K562 (cell line): ENCODE results near the gene CDC42SE2. TPM values are rescaled to one million over a fixed set of nuclear protein-coding genes. Genes with fewer than 3 reads are reported as not detected.

Source experiments
- ATAC-seq: fragments of 200-7000 bp; cut with Tn5 transposase; 3 replicates; pipeline ENCODE4 v1.9.1; 2020; ENCODE audit warnings: moderate library complexity
- BruUV-seq: library from RNA; stranded (reverse); fragments of 400-500 nt; replicated peaks from 2 replicates; lab custom pipeline; 2021; lab: Mats Ljungman, UMichigan
- CTCF ChIA-PET: fragments of 300-600 bp; formaldehyde crosslinking; extraction: SDS; loops from one replicate; lab custom pipeline; 2021; ENCODE audit warnings: low intra/inter-chr PET ratio; lab: Yijun Ruan, JAX
- POLR2A ChIA-PET: fragments of 300-600, 350-650 bp; sonication (Branson Sonifier 250); formaldehyde crosslinking; extraction: SDS; loops from one replicate; lab custom pipeline; 2021; ENCODE audit warnings: antibody characterized with exemption, inconsistent platforms; lab: Yijun Ruan, JAX
- DNase-seq, 4 experiments: peaks; one replicate each; pipeline versions ENCODE4 v3.0.0 to v3.0.0-alpha.2; 2011 to 2018; ENCODE audit warnings: low spot score in 3 of 4, mixed read lengths in 3 of 4; ENCODE audit errors: extremely low read depth in 1 of 4
- FAIRE-seq: peaks from 2 replicates; lab custom pipeline; 2011; peaks lifted over from hg19 to GRCh38; lab: Jason Lieb, UNC
- H2AFZ ChIP-seq: 2 replicates; pipeline ENCODE4 v1.6.0; 2011; ENCODE audit warnings: low read depth, low read length, control low read depth, inconsistent platforms
- H3K27ac ChIP-seq: fragments of 200-600 bp; 3 replicates; pipeline ENCODE4 v1.8.0; 2011; ENCODE audit warnings: low read depth, mild to moderate bottlenecking, control low read depth, inconsistent platforms, low read length, moderate library complexity, mixed read lengths; ENCODE audit errors: extremely low read depth
- H3K27me3 ChIP-seq, 2 experiments: fragments of 300-600 bp in 1 of 2; 2 replicates in 1 of 2; 3 replicates in 1 of 2; pipeline versions ENCODE4 v1.6.0 to v1.8.0; 2011; ENCODE audit warnings: inconsistent platforms in 2 of 2, low read length in 2 of 2, mild to moderate bottlenecking in 1 of 2, mixed read lengths in 1 of 2, moderate library complexity in 1 of 2; ENCODE audit not compliant: control insufficient read depth in 2 of 2, insufficient read depth in 2 of 2
- H3K36me3 ChIP-seq: fragments of 300-600 bp; 3 replicates; pipeline ENCODE4 v1.8.0; 2011; ENCODE audit warnings: mild to moderate bottlenecking, low read length, inconsistent platforms; ENCODE audit not compliant: control insufficient read depth, insufficient read depth
- H3K4me1 ChIP-seq, 2 experiments: fragments of 200-600 bp in 1 of 2; replicated peaks in 1 of 2; 2 replicates in 1 of 2; 3 replicates in 1 of 2; pipeline versions ENCODE4 v1.5.1 to v1.8.0; 2011; ENCODE audit warnings: inconsistent platforms in 2 of 2, low read length in 2 of 2, mild to moderate bottlenecking in 1 of 2, mixed read lengths in 1 of 2, moderate library complexity in 1 of 2; ENCODE audit not compliant: control insufficient read depth in 2 of 2, insufficient read depth in 2 of 2
- H3K4me2 ChIP-seq: 2 replicates; pipeline ENCODE4 v1.6.1; 2011; ENCODE audit warnings: low read length, control low read depth, inconsistent platforms, mixed read lengths; ENCODE audit not compliant: insufficient read depth
- H3K4me3 ChIP-seq: fragments of 200-600 bp; sonication (generic), shearing (Covaris generic); 2 replicates; pipeline ENCODE4 v1.5.1; 2016; ENCODE audit warnings: control low read depth, inconsistent platforms
- H3K79me2 ChIP-seq: fragments of 200-600 bp; 3 replicates; pipeline ENCODE4 v1.8.0; 2011; ENCODE audit warnings: low read length, inconsistent platforms; ENCODE audit not compliant: control insufficient read depth, insufficient read depth
- H3K9ac ChIP-seq, 2 experiments: 2 replicates each; pipeline versions ENCODE4 v1.6.0 to v1.6.1; 2011; ENCODE audit warnings: low read depth in 2 of 2, low read length in 2 of 2, control low read depth in 1 of 2, inconsistent platforms in 1 of 2, mild to moderate bottlenecking in 1 of 2, mixed read lengths in 1 of 2; ENCODE audit not compliant: insufficient read depth in 1 of 2
- H3K9me1 ChIP-seq: one replicate; pipeline ENCODE4 v1.6.0; 2011; ENCODE audit warnings: inconsistent platforms, mild to moderate bottlenecking, low read length, moderate library complexity; ENCODE audit not compliant: control insufficient read depth, insufficient read depth
- H3K9me3 ChIP-seq: replicated peaks from 2 replicates; pipeline ENCODE4 v1.5.1; 2011; ENCODE audit warnings: low read depth, low read length, inconsistent platforms; ENCODE audit not compliant: control insufficient read depth, insufficient read depth
- H4K20me1 ChIP-seq: replicated peaks from 2 replicates; pipeline ENCODE4 v1.6.1; 2011; ENCODE audit warnings: low read length, inconsistent platforms, mixed read lengths; ENCODE audit not compliant: control insufficient read depth, insufficient read depth
- BCL6 ChIP-seq: fragments of 250-450 bp; sonication (Bioruptor Pico); IDR thresholded peaks from 2 replicates; pipeline ENCODE4 v1.4.0; 2020
- FOS ChIP-seq: IDR thresholded peaks from 3 replicates; pipeline ENCODE4 v1.6.1; 2011; ENCODE audit not compliant: insufficient read length; ENCODE audit errors: extremely low read depth
- FOXM1 ChIP-seq, 2 experiments: fragments of 450-650 bp in 1 of 2; sonication (generic) in 1 of 2; formaldehyde crosslinking in 1 of 2; IDR thresholded peaks; 2 replicates each; pipeline versions ENCODE4 v1.6.1 to v1.9.0; 2017 to 2022; ENCODE audit warnings: low read depth in 2 of 2, mild to moderate bottlenecking in 2 of 2, missing genetic modification reagents in 1 of 2, moderate library complexity in 1 of 2
- HMG20A ChIP-seq: fragments of 450-650 bp; formaldehyde crosslinking; conservative IDR thresholded peaks from 2 replicates; pipeline ENCODE4 v1.4.0; 2020; ENCODE audit warnings: mild to moderate bottlenecking, mixed read lengths
- MAFF ChIP-seq: IDR thresholded peaks from 2 replicates; pipeline ENCODE4 v1.6.1; 2012; ENCODE audit warnings: low read length, improper control_type of control experiment
- MCM5 ChIP-seq: fragments of 450-650 bp; IDR thresholded peaks from 2 replicates; pipeline ENCODE4 v1.6.1; 2016; ENCODE audit warnings: low read depth
- MTA2 ChIP-seq: fragments of 450-650 bp; IDR thresholded peaks from 2 replicates; pipeline ENCODE4 v1.6.1; 2016; ENCODE audit warnings: low read depth
- PREB ChIP-seq: sonication (generic); formaldehyde crosslinking; IDR thresholded peaks from 2 replicates; pipeline ENCODE4 v1.8.1; 2023; ENCODE audit warnings: mild to moderate bottlenecking, missing genetic modification reagents
- SIN3A ChIP-seq, 2 experiments: fragments of 150-350 bp in 1 of 2; IDR thresholded peaks; 2 replicates each; pipeline ENCODE4 v1.6.1; 2011 to 2016; ENCODE audit warnings: borderline replicate concordance in 2 of 2, low read depth in 2 of 2, low read length in 2 of 2, mild to moderate bottlenecking in 2 of 2, moderate library complexity in 2 of 2; ENCODE audit not compliant: control insufficient read depth in 1 of 2
- SMARCE1 ChIP-seq: fragments of 450-650 bp; IDR thresholded peaks from 2 replicates; pipeline ENCODE4 v1.7.1; 2016; ENCODE audit warnings: mild to moderate bottlenecking
- TFAM ChIP-seq: fragments of 250-450 bp; sonication (Bioruptor Pico); conservative IDR thresholded peaks from 2 replicates; pipeline ENCODE4 v1.5.0; 2021; ENCODE audit warnings: mild to moderate bottlenecking, moderate library complexity
- ZBTB34 ChIP-seq: fragments of 250-450 bp; sonication (Bioruptor Pico); IDR thresholded peaks from 2 replicates; pipeline ENCODE4 v1.8.0; 2021; ENCODE audit warnings: mild to moderate bottlenecking, moderate library complexity
- ZNF431 ChIP-seq: sonication (generic); formaldehyde crosslinking; IDR thresholded peaks from 2 replicates; pipeline ENCODE4 v1.8.0; 2022; ENCODE audit warnings: mild to moderate bottlenecking, missing genetic modification reagents
- WGBS: fragments of 100-300 bp; shearing (Covaris generic); methylation state at CpG from one replicate; pipeline ENCODE4 v1.1.6; 2016; ENCODE audit warnings: low coverage, mixed read lengths; ENCODE audit not compliant: insufficient coverage; ENCODE audit errors: missing lambda C conversion rate; 5-methylcytosine and 5-hydroxymethylcytosine counted together
- in situ Hi-C: fragments of 300-500 bp; cut with MboI; formaldehyde crosslinking; loops from 4 replicates; pipeline ENCODE4 v1.15.0; 2018; ENCODE audit warnings: inconsistent platforms, mixed read lengths
- intact Hi-C: fragments of 100-400 bp; cut with micrococcal nuclease; formaldehyde crosslinking; loops from 2 replicates; pipeline ENCODE4 v1.14.2; 2022
- polyA plus RNA-seq, 8 experiments: library from polyadenylated mRNA; depleted of rRNA in 4 of 8; stranded (reverse) in 5 of 8; unstranded in 3 of 8; fragments of >200 nt; fragmentation: Nextera tagmentation in 2 of 8; fragmentation: Illumina TruSeq in 1 of 8; extraction: Ambion mirVana in 2 of 8; extraction: Trizol in 1 of 8; gene quantifications; 2 replicates each; pipeline versions ENCODE4 v1.2.1 to v1.2.3, GENCODE V29; 2011 to 2014; ENCODE audit warnings: inconsistent platforms in 1 of 8, missing spikeins in 1 of 8
- total RNA-seq, 7 experiments: library from RNA; depleted of rRNA in 6 of 7; stranded (reverse); fragments of >200 nt in 6 of 7; fragmentation: Illumina TruSeq in 2 of 7; extraction: Trizol in 2 of 7; gene quantifications; 2 replicates each; pipeline versions ENCODE4 v1.2.1 to v1.2.3, GENCODE V29; 2011 to 2021; ENCODE audit warnings: low replicate concordance in 1 of 7
- TF ChIP-seq, protein P1 (sequence below): IDR thresholded peaks from 3 replicates; pipeline ENCODE4 v1.6.1; 2011; ENCODE audit warnings: borderline replicate concordance, mild to moderate bottlenecking, moderate library complexity; ENCODE audit not compliant: insufficient read length; ENCODE audit errors: extremely low read depth
- TF ChIP-seq, protein P2 (sequence below): sonication (generic); formaldehyde crosslinking; IDR thresholded peaks from 2 replicates; pipeline ENCODE4 v1.8.1; 2022; ENCODE audit warnings: missing genetic modification reagents

The CDC42SE2 gene
- total and polyA plus RNA-seq, 9 of the 15 experiments (the other 6 are each of a cell fraction or from before 2014, with no cell fraction given): 24.8 to 44.3 (median 32.7) TPM

GRCh38 chr5:131316822-131317221, 53.0 kb downstream of the CDC42SE2 start:
- intact Hi-C loops: no loop called here
- BruUV-seq: no TSS peak
- Histone ChIP-seq H2AFZ (no peak overlapping the region), H3K9me1 (no peaks in the 10 kb centered on the region), H3K4me1 (peaks cover 0 to 3% of the 10 kb centered on the region in 2 experiments; a peak in 4 of 5 replicates), H3K4me3 (no peak overlapping the region), H3K9ac (no peak overlapping the region), H4K20me1 (no peaks in the 10 kb centered on the region), H3K79me2 (peaks cover 66% of the 10 kb centered on the region), H3K27ac (no peak overlapping the region), H3K9me3 (no peaks in the 10 kb centered on the region), H3K27me3 (no peaks in the 10 kb centered on the region), H3K4me2 (no peak overlapping the region), H3K36me3 (peaks cover 18% of the 10 kb centered on the region; the same call in 2 of the 3 replicates)
- ATAC-seq (no peak), FAIRE-seq (no peak), DNase-seq (no peak)
- ChIA-PET POLR2A (interaction anchor here (0.6 kb wide), 1 partner anchor 1836 kb away, joined by 5 read pairs; no protein-coding TSS in a partner anchor), CTCF (no interaction called here)
- WGBS: 95% methylated on average over 2 of the region's 2 CpGs
- in situ Hi-C loops: no loop called here
- TF ChIP-seq TFAM (CRISPR knock-in tag) (no peak), HMG20A (CRISPR knock-in tag) (no peak), FOS (no peak), SMARCE1 (no peak), MTA2 (no peak), BCL6 (CRISPR knock-in tag) (no peak), ZBTB34 (no peak), MAFF (no peak), SIN3A (IDR thresholded peaks at IDR 0.05; ENCODE audit: borderline replicate concordance in 2 of 2, control insufficient read depth in 1 of 2, low read depth in 2 of 2, low read length in 2 of 2) (no peak), MCM5 (no peak), ZNF431 (CRISPR knock-in tag) (no peak), FOXM1 (IDR thresholded peaks at IDR 0.05; ENCODE audit: low read depth) (no peak), FOXM1 (CRISPR knock-in tag; IDR thresholded peaks at IDR 0.05; ENCODE audit: low read depth) (no peak), PREB (CRISPR knock-in tag) (no peak)
- TF ChIP-seq, protein P1, sequence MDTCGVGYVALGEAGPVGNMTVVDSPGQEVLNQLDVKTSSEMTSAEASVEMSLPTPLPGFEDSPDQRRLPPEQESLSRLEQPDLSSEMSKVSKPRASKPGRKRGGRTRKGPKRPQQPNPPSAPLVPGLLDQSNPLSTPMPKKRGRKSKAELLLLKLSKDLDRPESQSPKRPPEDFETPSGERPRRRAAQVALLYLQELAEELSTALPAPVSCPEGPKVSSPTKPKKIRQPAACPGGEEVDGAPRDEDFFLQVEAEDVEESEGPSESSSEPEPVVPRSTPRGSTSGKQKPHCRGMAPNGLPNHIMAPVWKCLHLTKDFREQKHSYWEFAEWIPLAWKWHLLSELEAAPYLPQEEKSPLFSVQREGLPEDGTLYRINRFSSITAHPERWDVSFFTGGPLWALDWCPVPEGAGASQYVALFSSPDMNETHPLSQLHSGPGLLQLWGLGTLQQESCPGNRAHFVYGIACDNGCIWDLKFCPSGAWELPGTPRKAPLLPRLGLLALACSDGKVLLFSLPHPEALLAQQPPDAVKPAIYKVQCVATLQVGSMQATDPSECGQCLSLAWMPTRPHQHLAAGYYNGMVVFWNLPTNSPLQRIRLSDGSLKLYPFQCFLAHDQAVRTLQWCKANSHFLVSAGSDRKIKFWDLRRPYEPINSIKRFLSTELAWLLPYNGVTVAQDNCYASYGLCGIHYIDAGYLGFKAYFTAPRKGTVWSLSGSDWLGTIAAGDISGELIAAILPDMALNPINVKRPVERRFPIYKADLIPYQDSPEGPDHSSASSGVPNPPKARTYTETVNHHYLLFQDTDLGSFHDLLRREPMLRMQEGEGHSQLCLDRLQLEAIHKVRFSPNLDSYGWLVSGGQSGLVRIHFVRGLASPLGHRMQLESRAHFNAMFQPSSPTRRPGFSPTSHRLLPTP: no peak
- TF ChIP-seq, protein P2, sequence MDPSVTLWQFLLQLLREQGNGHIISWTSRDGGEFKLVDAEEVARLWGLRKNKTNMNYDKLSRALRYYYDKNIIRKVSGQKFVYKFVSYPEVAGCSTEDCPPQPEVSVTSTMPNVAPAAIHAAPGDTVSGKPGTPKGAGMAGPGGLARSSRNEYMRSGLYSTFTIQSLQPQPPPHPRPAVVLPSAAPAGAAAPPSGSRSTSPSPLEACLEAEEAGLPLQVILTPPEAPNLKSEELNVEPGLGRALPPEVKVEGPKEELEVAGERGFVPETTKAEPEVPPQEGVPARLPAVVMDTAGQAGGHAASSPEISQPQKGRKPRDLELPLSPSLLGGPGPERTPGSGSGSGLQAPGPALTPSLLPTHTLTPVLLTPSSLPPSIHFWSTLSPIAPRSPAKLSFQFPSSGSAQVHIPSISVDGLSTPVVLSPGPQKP (CRISPR knock-in tag): no peak
